OCI-LY3 (cell line): ENCODE results near the gene BACE1-AS.
"Not testable (repeated sequence)": the region's sequence is repeated elsewhere in the genome, so short reads cannot be mapped to it uniquely, and the experiment has no call there.

ENCODE experiments used
- EZH2phosphoT487 ChIP-seq: fragments of 200-600 bp; shearing (Covaris generic); IDR thresholded peaks from 2 replicates; pipeline ENCODE4 v1.6.1; 2018; ENCODE audit warnings: antibody characterized with exemption, mixed run types, low read depth
- TF ChIP-seq, protein P1 (sequence below): fragments of 200-600, 300-600 bp; sonication (generic); IDR thresholded peaks from 2 replicates; pipeline ENCODE4 v1.5.1; 2014; ENCODE audit warnings: antibody characterized with exemption, low read length, low read depth

DNA sequence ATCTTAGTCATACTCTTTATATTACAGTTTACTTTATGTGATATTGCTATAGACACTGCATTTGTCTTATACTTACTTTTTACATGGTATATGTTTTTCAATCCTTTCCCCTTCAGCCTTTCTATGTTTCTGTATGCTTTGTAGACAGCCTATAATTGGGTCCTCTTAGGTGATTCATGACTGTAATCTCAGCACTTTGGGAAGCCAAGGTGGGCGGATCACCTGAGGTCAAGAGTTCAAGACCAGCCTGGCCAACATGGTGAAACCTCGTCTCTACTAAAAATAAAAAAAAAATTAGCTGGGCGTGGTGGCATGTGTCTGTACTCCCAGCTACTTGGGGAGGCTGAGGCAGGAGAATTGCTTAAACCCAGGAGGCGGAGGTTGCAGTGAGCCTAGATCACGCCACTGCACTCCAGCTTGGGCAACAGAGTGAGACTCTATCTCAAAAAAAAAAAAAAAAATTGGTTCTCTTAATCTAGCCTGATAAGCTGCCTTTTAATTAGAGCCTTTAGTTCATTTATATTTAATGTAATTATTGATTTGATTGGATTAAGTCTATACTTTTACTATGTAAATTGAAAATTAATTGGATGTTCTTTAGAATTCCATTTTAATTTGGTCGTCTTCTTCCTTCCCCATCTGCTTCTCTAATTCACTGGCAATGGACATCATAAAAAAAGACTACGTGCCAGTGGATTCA lies 26.4 kb upstream of the BACE1-AS start:
- TF ChIP-seq, protein P1, sequence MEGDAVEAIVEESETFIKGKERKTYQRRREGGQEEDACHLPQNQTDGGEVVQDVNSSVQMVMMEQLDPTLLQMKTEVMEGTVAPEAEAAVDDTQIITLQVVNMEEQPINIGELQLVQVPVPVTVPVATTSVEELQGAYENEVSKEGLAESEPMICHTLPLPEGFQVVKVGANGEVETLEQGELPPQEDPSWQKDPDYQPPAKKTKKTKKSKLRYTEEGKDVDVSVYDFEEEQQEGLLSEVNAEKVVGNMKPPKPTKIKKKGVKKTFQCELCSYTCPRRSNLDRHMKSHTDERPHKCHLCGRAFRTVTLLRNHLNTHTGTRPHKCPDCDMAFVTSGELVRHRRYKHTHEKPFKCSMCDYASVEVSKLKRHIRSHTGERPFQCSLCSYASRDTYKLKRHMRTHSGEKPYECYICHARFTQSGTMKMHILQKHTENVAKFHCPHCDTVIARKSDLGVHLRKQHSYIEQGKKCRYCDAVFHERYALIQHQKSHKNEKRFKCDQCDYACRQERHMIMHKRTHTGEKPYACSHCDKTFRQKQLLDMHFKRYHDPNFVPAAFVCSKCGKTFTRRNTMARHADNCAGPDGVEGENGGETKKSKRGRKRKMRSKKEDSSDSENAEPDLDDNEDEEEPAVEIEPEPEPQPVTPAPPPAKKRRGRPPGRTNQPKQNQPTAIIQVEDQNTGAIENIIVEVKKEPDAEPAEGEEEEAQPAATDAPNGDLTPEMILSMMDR, result not testable (repeated sequence)
- TF ChIP-seq EZH2phosphoT487, result not testable (repeated sequence)
